Endothelial cell of umbilical vein (primary cell): Measurements from ENCODE around the gene SMAD6. TPM values are rescaled to one million over a fixed set of nuclear protein-coding genes. Genes with fewer than 3 reads are reported as not detected.

Experiments used
- BruUV-seq: library from RNA; stranded (reverse); fragments of 400-500 nt; replicated peaks from 2 replicates; lab custom pipeline; 2021; lab: Mats Ljungman, UMichigan
- CTCF ChIA-PET: fragments of 300-600, 350-600 bp; sonication (Branson Sonifier 250); formaldehyde crosslinking; loops from one replicate; lab custom pipeline; 2021; ENCODE audit warnings: antibody characterized with exemption, inconsistent platforms; lab: Charles Lee
- POLR2A ChIA-PET: fragments of 300-600, 350-600 bp; sonication (Branson Sonifier 250); formaldehyde crosslinking; loops from one replicate; lab custom pipeline; 2021; ENCODE audit warnings: antibody characterized with exemption, inconsistent platforms; lab: Charles Lee
- DNase-seq: peaks from one replicate; pipeline ENCODE4 v3.0.0-alpha.2; 2011; ENCODE audit warnings: low read depth, low spot score
- FAIRE-seq: peaks from 2 replicates; lab custom pipeline; 2011; peaks lifted over from hg19 to GRCh38; lab: Jason Lieb, UNC
- H2AFZ ChIP-seq: 2 replicates; pipeline ENCODE4 v1.6.0; 2012; ENCODE audit warnings: low read depth, low read length, control low read depth, inconsistent platforms
- H3K27ac ChIP-seq: 2 replicates; pipeline ENCODE4 v1.5.1; 2011; ENCODE audit warnings: low read depth, mild to moderate bottlenecking, control low read depth, low read length, moderate library complexity; ENCODE audit not compliant: insufficient read depth
- H3K27me3 ChIP-seq, 2 experiments: 2 replicates each; pipeline versions ENCODE4 v1.6.0 to v1.6.1; 2011; ENCODE audit warnings: low read length in 2 of 2, mixed read lengths in 1 of 2; ENCODE audit not compliant: control insufficient read depth in 2 of 2, insufficient read depth in 2 of 2
- H3K36me3 ChIP-seq, 2 experiments: 2 replicates in 1 of 2; 3 replicates in 1 of 2; pipeline ENCODE4 v1.5.1; 2011; ENCODE audit warnings: low read length in 2 of 2, mild to moderate bottlenecking in 1 of 2, moderate library complexity in 1 of 2; ENCODE audit not compliant: control insufficient read depth in 2 of 2, insufficient read depth in 2 of 2; ENCODE audit errors: extremely low read depth in 1 of 2
- H3K4me1 ChIP-seq: 3 replicates; pipeline ENCODE4 v1.5.1; 2011; ENCODE audit warnings: mild to moderate bottlenecking, low read length; ENCODE audit not compliant: control insufficient read depth, insufficient read depth; ENCODE audit errors: extremely low read depth
- H3K4me2 ChIP-seq: 2 replicates; pipeline ENCODE4 v1.6.1; 2011; ENCODE audit warnings: low read length, control low read depth, mixed read lengths; ENCODE audit not compliant: insufficient read depth
- H3K4me3 ChIP-seq, 3 experiments: fragments of 200-600 bp in 1 of 3; sonication (generic), shearing (Covaris generic) in 1 of 3; replicated peaks in 1 of 3; 2 replicates each; pipeline ENCODE4 v1.5.1; 2011 to 2016; ENCODE audit warnings: control low read depth in 3 of 3, low read length in 3 of 3, mild to moderate bottlenecking in 2 of 3, inconsistent platforms in 1 of 3, low read depth in 1 of 3, moderate library complexity in 1 of 3; ENCODE audit not compliant: insufficient read depth in 1 of 3
- H3K79me2 ChIP-seq: 2 replicates; pipeline ENCODE4 v1.6.0; 2012; ENCODE audit warnings: low read length, inconsistent platforms; ENCODE audit not compliant: control insufficient read depth, insufficient read depth
- H3K9ac ChIP-seq: replicated peaks from 2 replicates; pipeline ENCODE3; 2011; ENCODE audit warnings: low read length, control low read depth; ENCODE audit not compliant: insufficient read depth; ENCODE audit errors: extremely low read depth
- H3K9me1 ChIP-seq: replicated peaks from 3 replicates; pipeline ENCODE4 v1.6.0; 2011; ENCODE audit warnings: mild to moderate bottlenecking, low read length; ENCODE audit not compliant: control insufficient read depth, insufficient read depth; ENCODE audit errors: extremely low read depth
- H3K9me3 ChIP-seq: replicated peaks from 2 replicates; pipeline ENCODE4 v1.5.1; 2012; ENCODE audit warnings: low read length, inconsistent platforms; ENCODE audit not compliant: control insufficient read depth, insufficient read depth
- H4K20me1 ChIP-seq: replicated peaks from 2 replicates; pipeline ENCODE3; 2011; ENCODE audit warnings: mild to moderate bottlenecking, low read length; ENCODE audit not compliant: control insufficient read depth, insufficient read depth; ENCODE audit errors: extremely low read depth
- FOS ChIP-seq: IDR thresholded peaks from 2 replicates; pipeline ENCODE4 v1.6.1; 2011; ENCODE audit warnings: mild to moderate bottlenecking, low read length, moderate library complexity, borderline replicate concordance; ENCODE audit not compliant: insufficient read depth
- GATA2 ChIP-seq: IDR thresholded peaks from 2 replicates; pipeline ENCODE4 v1.7.0; 2011; ENCODE audit warnings: low read depth, mild to moderate bottlenecking, moderate library complexity, mixed read lengths, low read length; ENCODE audit not compliant: insufficient read length, insufficient read depth
- JUN ChIP-seq: IDR thresholded peaks from 2 replicates; pipeline ENCODE4 v1.6.1; 2011; ENCODE audit warnings: borderline replicate concordance, low read depth; ENCODE audit not compliant: insufficient read length, insufficient read depth
- POLR2AphosphoS5 ChIP-seq: IDR thresholded peaks from 2 replicates; pipeline ENCODE4 v1.6.1; 2012; ENCODE audit warnings: low read depth, mild to moderate bottlenecking, control low read depth, low read length, moderate library complexity; ENCODE audit not compliant: insufficient read depth
- dilution Hi-C: fragments of 300-500 bp; cut with MboI; formaldehyde crosslinking; loops from one replicate; pipeline ENCODE4 v1.15.0; 2019; ENCODE audit warnings: low sequenced_read_pairs; ENCODE audit not compliant: extremely low pct_ligation_motif_present
- intact Hi-C: fragments of 100-400 bp; cut with micrococcal nuclease; formaldehyde crosslinking; loops from one replicate; pipeline ENCODE4 v1.10.0; 2022
- polyA plus RNA-seq, 4 experiments: library from polyadenylated mRNA; depleted of rRNA in 3 of 4; stranded (reverse) in 3 of 4; unstranded in 1 of 4; fragments of >200 nt; gene quantifications; 2 replicates each; pipeline versions ENCODE4 v1.2.1 to v1.2.3, GENCODE V29; 2011 to 2012; ENCODE audit warnings: missing spikeins in 1 of 4
- total RNA-seq: library from RNA; stranded (reverse); gene quantifications from 2 replicates; pipeline ENCODE4 v1.2.3, GENCODE V29; 2021
- TF ChIP-seq, protein P1 (sequence below): IDR thresholded peaks from 2 replicates; pipeline ENCODE4 v1.6.1; 2011; ENCODE audit not compliant: insufficient read depth, insufficient read length

SMAD6 gene
- total and polyA plus RNA-seq, 2 donors (not counting 3 experiments of a cell fraction or from before 2014, with no cell fraction given), result 7.3 to 12.5 TPM

GRCh38 chr15:66743204-66743603, 41.2 kb downstream of the SMAD6 start:
- no peak overlapping the region for H2AFZ ChIP-seq
- H3K9me1 ChIP-seq, result no peaks in the 10 kb centered on the region
- no peaks in the 10 kb centered on the region for H3K27me3 ChIP-seq
- H3K36me3 ChIP-seq, result no peaks in the 10 kb centered on the region
- intact Hi-C loops, result no loop called here
- H3K9me3 ChIP-seq, result no peaks in the 10 kb centered on the region
- no peak overlapping the region for H3K9ac ChIP-seq
- DNase-seq (no peak), FAIRE-seq (no peak)
- no peaks in the 10 kb centered on the region for H4K20me1 ChIP-seq
- dilution Hi-C loops, result no loop called here
- no peak overlapping the region for H3K4me2 ChIP-seq
- BruUV-seq, result no TSS peak
- POLR2A ChIA-PET, result interaction anchor here (0.7 kb wide), 1 partner anchor 1439 kb away, joined by 3 read pairs; the partner anchor contains the start of gene RNU5B-1
- no peak overlapping the region for H3K27ac ChIP-seq
- no peak for TF ChIP-seq FOS
- no peak for TF ChIP-seq POLR2AphosphoS5
- no peak for TF ChIP-seq GATA2
- CTCF ChIA-PET, result interaction anchor here (0.7 to 1.3 kb wide), 5 partner anchors 9 to 108 kb away, joined by 3 to 4 read pairs (median 3); no protein-coding TSS in a partner anchor
- H3K4me1 ChIP-seq, result peaks cover 41% of the 10 kb centered on the region
- peaks cover 52% of the 10 kb centered on the region for H3K79me2 ChIP-seq
- no peak overlapping the region for H3K4me3 ChIP-seq

DNA sequence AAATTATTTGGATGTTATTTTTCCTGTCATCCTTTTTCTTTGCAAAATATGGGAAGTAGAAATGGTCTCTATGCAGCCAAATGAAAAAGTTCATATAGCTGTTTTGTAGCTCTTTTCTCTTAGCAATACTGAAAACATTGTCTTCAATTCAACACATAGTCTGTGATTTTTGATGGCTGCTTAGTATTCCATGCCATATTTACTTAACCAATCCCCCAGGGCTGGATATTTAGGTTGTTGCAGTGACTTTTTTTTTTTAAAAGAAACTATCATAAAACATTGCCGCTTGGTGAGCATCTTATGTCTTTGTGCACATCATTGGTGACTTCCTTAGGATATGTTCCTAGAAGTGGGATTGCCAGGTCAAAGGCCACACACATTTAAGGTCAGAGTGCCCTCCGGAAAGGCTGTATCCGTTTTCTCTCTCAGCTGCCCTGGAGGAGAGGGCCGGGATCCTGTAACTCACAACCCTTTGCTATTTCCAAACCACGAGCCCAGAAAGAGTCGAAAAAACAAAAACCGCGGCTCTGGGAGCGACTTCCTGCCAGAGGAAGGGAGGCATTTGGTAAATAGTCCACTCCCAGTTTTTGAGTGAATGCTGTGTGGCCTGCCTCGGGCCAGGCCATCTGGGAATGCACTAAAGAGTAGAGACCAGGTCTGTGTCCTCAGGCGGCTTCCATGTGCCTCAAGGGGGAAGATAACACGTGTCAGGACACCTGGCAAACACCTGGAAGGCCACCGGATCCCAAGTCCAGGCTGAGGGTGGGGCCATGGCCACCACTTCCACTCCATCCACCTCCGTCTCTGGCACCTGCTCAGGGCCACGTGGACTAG, 41.9 kb downstream of the SMAD6 start:
- no TSS peak for BruUV-seq
- POLR2A ChIA-PET, result interaction anchor here (0.7 kb wide), 1 partner anchor 1439 kb away, joined by 3 read pairs; the partner anchor contains the start of gene RNU5B-1
- Histone ChIP-seq H3K9me1 (no peaks in the 10 kb centered on the region), H4K20me1 (no peaks in the 10 kb centered on the region), H3K9ac (peak overlapping the region; percentile 18), H3K36me3 (no peaks in the 10 kb centered on the region), H3K27me3 (no peaks in the 10 kb centered on the region), H3K4me3 (no peak overlapping the region), H3K4me1 (peaks cover 48% of the 10 kb centered on the region), H3K4me2 (peak overlapping the region; percentile 21), H3K27ac (peak overlapping the region; percentile 36), H3K79me2 (peaks cover 47% of the 10 kb centered on the region), H3K9me3 (no peaks in the 10 kb centered on the region), H2AFZ (peak overlapping the region; percentile 58)
- TF ChIP-seq JUN, result no peak
- TF ChIP-seq, protein P1, sequence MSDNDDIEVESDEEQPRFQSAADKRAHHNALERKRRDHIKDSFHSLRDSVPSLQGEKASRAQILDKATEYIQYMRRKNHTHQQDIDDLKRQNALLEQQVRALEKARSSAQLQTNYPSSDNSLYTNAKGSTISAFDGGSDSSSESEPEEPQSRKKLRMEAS, result peak; percentile 59
- CTCF ChIA-PET, result interaction anchor here (0.7 to 1.3 kb wide), 5 partner anchors 10 to 108 kb away, joined by 3 to 4 read pairs (median 3); no protein-coding TSS in a partner anchor
- no peak for DNase-seq
- intact Hi-C loops (no loop called here), dilution Hi-C loops (no loop called here)
- peak; percentile 86 for FAIRE-seq
